WTC11 (cell line): ENCODE measurements around the gene SMIM22. TPM values are rescaled to one million over a fixed set of nuclear protein-coding genes. Genes with fewer than 3 reads are reported as not detected.
A peak's percentile ranks its signal among the peaks of the same experiment; 100 is the strongest.

Source experiments
- ATAC-seq: fragments of 200-7000 bp; cut with Tn5 transposase; 2 replicates; pipeline ENCODE4 v1.10.0; 2021; ENCODE audit warnings: mild to moderate bottlenecking, moderate library complexity
- CTCF ChIA-PET: fragments of 300-600 bp; sonication (Branson Sonifier 250); formaldehyde crosslinking; loops from one replicate; lab custom pipeline; 2021; ENCODE audit warnings: antibody characterized with exemption; lab: Charles Lee
- POLR2A ChIA-PET: fragments of 350-600 bp; sonication (Branson Sonifier 250); formaldehyde crosslinking; loops from one replicate; lab custom pipeline; 2021; ENCODE audit warnings: antibody characterized with exemption; lab: Charles Lee
- DNase-seq: peaks from one replicate; pipeline ENCODE4 v3.0.0; 2021; ENCODE audit warnings: low spot score
- H3K27ac Mint-ChIP-seq: 2 replicates; pipeline ENCODE4 v1.8.0; 2021; ENCODE audit warnings: mixed read lengths
- H3K27me3 Mint-ChIP-seq: 2 replicates; pipeline ENCODE4 v1.8.0; 2021; ENCODE audit warnings: low read depth, mild to moderate bottlenecking, moderate library complexity, mixed read lengths
- H3K36me3 Mint-ChIP-seq: 2 replicates; pipeline ENCODE4 v1.8.0; 2021; ENCODE audit warnings: mixed read lengths
- H3K4me1 Mint-ChIP-seq: 2 replicates; pipeline ENCODE4 v1.8.0; 2022; ENCODE audit warnings: mixed read lengths
- H3K4me3 Mint-ChIP-seq: 2 replicates; pipeline ENCODE4 v1.8.0; 2021; ENCODE audit warnings: mild to moderate bottlenecking, moderate library complexity, mixed read lengths
- H3K9me3 Mint-ChIP-seq: 2 replicates; pipeline ENCODE4 v1.8.0; 2021; ENCODE audit warnings: mixed read lengths
- AR ChIP-seq: fragments of 250-450 bp; sonication (Bioruptor Pico); IDR thresholded peaks from 2 replicates; pipeline ENCODE4 v1.9.0; 2021; ENCODE audit warnings: mild to moderate bottlenecking
- ATF6 ChIP-seq: sonication (generic); formaldehyde crosslinking; IDR thresholded peaks from 2 replicates; pipeline ENCODE4 v1.8.1; 2023; ENCODE audit warnings: mild to moderate bottlenecking, missing genetic modification reagents
- CBFB ChIP-seq: sonication (generic); formaldehyde crosslinking; IDR thresholded peaks from 2 replicates; pipeline ENCODE4 v1.8.1; 2022; ENCODE audit warnings: mild to moderate bottlenecking, low read depth, missing genetic modification reagents
- CREM ChIP-seq: sonication (generic); formaldehyde crosslinking; IDR thresholded peaks from 2 replicates; pipeline ENCODE4 v1.8.1; 2022; ENCODE audit warnings: mild to moderate bottlenecking, missing genetic modification reagents, moderate library complexity
- FOXJ3 ChIP-seq: sonication (generic); formaldehyde crosslinking; IDR thresholded peaks from 2 replicates; pipeline ENCODE4 v1.9.0; 2021; ENCODE audit warnings: missing genetic modification reagents, mild to moderate bottlenecking, borderline replicate concordance
- FOXP1 ChIP-seq: sonication (generic); formaldehyde crosslinking; IDR thresholded peaks from 2 replicates; pipeline ENCODE4 v1.8.0; 2022; ENCODE audit warnings: missing genetic modification reagents, mild to moderate bottlenecking, moderate library complexity, borderline replicate concordance
- IRF1 ChIP-seq: sonication (generic); formaldehyde crosslinking; IDR thresholded peaks from 2 replicates; pipeline ENCODE4 v1.8.0; 2023; ENCODE audit warnings: missing genetic modification reagents
- JAZF1 ChIP-seq: fragments of 250-450 bp; sonication (Bioruptor Pico); IDR thresholded peaks from 2 replicates; pipeline ENCODE4 v1.9.0; 2021; ENCODE audit warnings: moderate library complexity, mild to moderate bottlenecking, inconsistent platforms
- MAX ChIP-seq: sonication (generic); formaldehyde crosslinking; IDR thresholded peaks from 2 replicates; pipeline ENCODE4 v1.8.0; 2022; ENCODE audit warnings: mild to moderate bottlenecking, missing genetic modification reagents
- OVOL2 ChIP-seq: fragments of 250-450 bp; sonication (Bioruptor Pico); IDR thresholded peaks from 2 replicates; pipeline ENCODE4 v1.9.0; 2021; ENCODE audit warnings: mild to moderate bottlenecking, borderline replicate concordance
- RELA ChIP-seq: sonication (generic); formaldehyde crosslinking; IDR thresholded peaks from 2 replicates; pipeline ENCODE4 v1.8.1; 2022; ENCODE audit warnings: missing genetic modification reagents, mild to moderate bottlenecking, borderline replicate concordance
- STAT6 ChIP-seq: sonication (generic); formaldehyde crosslinking; conservative IDR thresholded peaks from 2 replicates; pipeline ENCODE4 v1.8.1; 2023; ENCODE audit warnings: mild to moderate bottlenecking, low read depth, missing genetic modification reagents, moderate library complexity
- TEAD1 ChIP-seq: sonication (generic); formaldehyde crosslinking; IDR thresholded peaks from 2 replicates; pipeline ENCODE4 v1.8.0; 2022; ENCODE audit warnings: mild to moderate bottlenecking, missing genetic modification reagents
- USF1 ChIP-seq: sonication (generic); formaldehyde crosslinking; IDR thresholded peaks from 2 replicates; pipeline ENCODE4 v1.8.0; 2022; ENCODE audit warnings: mild to moderate bottlenecking, missing genetic modification reagents
- ZBTB43 ChIP-seq: sonication (generic); formaldehyde crosslinking; IDR thresholded peaks from 2 replicates; pipeline ENCODE4 v1.8.1; 2023; ENCODE audit warnings: mild to moderate bottlenecking, missing genetic modification reagents
- ZMAT4 ChIP-seq: fragments of 250-450 bp; sonication (Bioruptor Pico); IDR thresholded peaks from 2 replicates; pipeline ENCODE4 v1.9.0; 2021; ENCODE audit warnings: mild to moderate bottlenecking
- ZNF232 ChIP-seq: sonication (generic); formaldehyde crosslinking; IDR thresholded peaks from 2 replicates; pipeline ENCODE4 v1.8.0; 2022; ENCODE audit warnings: mild to moderate bottlenecking, missing genetic modification reagents
- ZNF263 ChIP-seq: sonication (generic); formaldehyde crosslinking; IDR thresholded peaks from 2 replicates; pipeline ENCODE4 v1.8.1; 2022; ENCODE audit warnings: low read depth, mild to moderate bottlenecking, moderate library complexity, missing genetic modification reagents
- ZNF671 ChIP-seq: fragments of 250-450 bp; sonication (Bioruptor Pico); IDR thresholded peaks from 2 replicates; pipeline ENCODE4 v1.8.0; 2021; ENCODE audit warnings: mild to moderate bottlenecking
- total RNA-seq: library from RNA; stranded (reverse); gene quantifications from 3 replicates; pipeline ENCODE4 v1.2.3, GENCODE V29; 2021

Gene SMIM22
- total RNA-seq, 1 experiment from 2014 or later: not detected

GRCh38 chr16:4766875-4767628 lies 28.1 kb upstream of the SMIM22 start, which contains the start of gene ZNF500 (continued):
- peak; percentile 47; the same call in 1 of the 2 replicates for TF ChIP-seq ZBTB43
- no peak for TF ChIP-seq CREM (CRISPR knock-in tag)
- peak; percentile 46; the same call in 1 of the 2 replicates for TF ChIP-seq USF1 (CRISPR knock-in tag)
- TF ChIP-seq ZNF263 (CRISPR knock-in tag): no peak
- TF ChIP-seq IRF1 (CRISPR knock-in tag): peak; percentile 75; the same call in 1 of the 2 replicates
- no peak for TF ChIP-seq OVOL2
- peak; percentile 56; the same call in 1 of the 2 replicates for TF ChIP-seq FOXP1
- no peak for TF ChIP-seq ZMAT4 (CRISPR knock-in tag)
- TF ChIP-seq TEAD1 (CRISPR knock-in tag): peak; percentile 66; the same call in 1 of the 2 replicates
- TF ChIP-seq MAX (CRISPR knock-in tag): peak; percentile 79
- TF ChIP-seq STAT6 (CRISPR knock-in tag): no peak
- TF ChIP-seq, all 79 proteins: peak for 16

- no peak for ATAC-seq
- Mint-ChIP-seq H3K4me3 (peak overlapping the region; percentile 86), H3K27me3 (no peaks in the 10 kb centered on the region), H3K9me3 (no peaks in the 10 kb centered on the region), H3K4me1 (peaks cover 17% of the 10 kb centered on the region), H3K27ac (peak overlapping the region; percentile 99), H3K36me3 (peaks cover under 1% of the 10 kb centered on the region; the same call in 1 of the 2 replicates)
- no peak for DNase-seq
- TF ChIP-seq ZNF671 (CRISPR knock-in tag): no peak
- no peak for TF ChIP-seq AR (CRISPR knock-in tag)
- TF ChIP-seq CBFB: no peak
- TF ChIP-seq RELA (CRISPR knock-in tag): no peak
- no peak for TF ChIP-seq FOXJ3 (CRISPR knock-in tag)
- TF ChIP-seq JAZF1 (CRISPR knock-in tag): no peak
- TF ChIP-seq ATF6 (CRISPR knock-in tag): no peak
- TF ChIP-seq ZNF232 (CRISPR knock-in tag): no peak
- CTCF ChIA-PET: interaction anchor here (0.7 to 1.5 kb wide), 9 partner anchors 8 to 273 kb away, joined by 3 to 7 read pairs (median 3); partner anchors contain the start of genes ANKS3, DNAAF8, ROGDI and SEPTIN12
- POLR2A ChIA-PET: interaction anchor here (1.4 to 3.1 kb wide), 2 partner anchors 33 to 35 kb away, joined by 7 to 16 read pairs; partner anchors contain the start of genes ANKS3, DNAAF8 and ROGDI
These were observed 27.2 kb upstream of the SMIM22 start for GRCh38 chr16:4767872-4768548.
